ENCODE results near the gene F10. TPM values are rescaled to one million over a fixed set of nuclear protein-coding genes. Genes with fewer than 3 reads are reported as not detected.

F10 gene
- total and polyA plus RNA-seq, 2 of the 13 experiments (the other 11 are each of a cell fraction or from before 2014, with no cell fraction given) = 58.4 to 237 TPM

- Histone ChIP-seq H3K79me2 (ENCODE audit: insufficient read depth, low read length) (peaks cover 2% of the 10 kb centered on the region), H3K4me2 (ENCODE audit: low read depth, low read length) (no peak overlapping the region), H3K27me3 (ENCODE audit: control insufficient read depth in 1 of 2, insufficient read depth in 2 of 2, low read length in 2 of 2) (no peaks in the 10 kb centered on the region), H3K9me3 (ENCODE audit: low read length) (no peaks in the 10 kb centered on the region), H3K27ac (ENCODE audit: extremely low read length, insufficient read depth, low read length) (no peak overlapping the region), H3K9ac (ENCODE audit: insufficient read depth, low read depth, low read length) (no peak overlapping the region), H2AFZ (ENCODE audit: low read length) (no peak overlapping the region), H3K36me3 (replicated peaks in 1 of 2; ENCODE audit: control insufficient read depth in 1 of 2, insufficient read depth in 2 of 2, low read length in 2 of 2) (peaks cover 2 to 22% of the 10 kb centered on the region in 2 experiments; a peak in 4 of 5 replicates), H3K4me3 (replicated peaks in 1 of 3; ENCODE audit: insufficient read depth in 1 of 3, low read depth in 2 of 3, low read length in 3 of 3) (no peak overlapping the region), H4K20me1 (ENCODE audit: insufficient read depth, low read length) (no peaks in the 10 kb centered on the region; the same call in none of the 2 replicates), H3K4me1 (ENCODE audit: insufficient read depth, low read length) (peaks cover 21% of the 10 kb centered on the region; the same call in 1 of the 2 replicates)
- TF ChIP-seq TRIM24 (CRISPR knock-in tag; IDR thresholded peaks at IDR 0.05) (no peak), HNF1A (IDR thresholded peaks at IDR 0.05; ENCODE audit: low read depth) (no peak), HNF1A (CRISPR knock-in tag; IDR thresholded peaks at IDR 0.05; ENCODE audit: borderline replicate concordance) (no peak), RBFOX2 (IDR thresholded peaks at IDR 0.05; ENCODE audit: low read depth, low read length) (peak; percentile 68), ZNF687 (CRISPR knock-in tag; IDR thresholded peaks at IDR 0.05) (peak; percentile 15; the same call in 1 of the 2 replicates), LCORL (IDR thresholded peaks at IDR 0.05) (no peak), LCORL (CRISPR knock-in tag; IDR thresholded peaks at IDR 0.05) (0 out of 2 replicates have a peak, but pooled peaks have one; percentile 22), AGO2 (optimal IDR thresholded peaks at IDR 0.05; ENCODE audit: low read depth, low read length) (peak; percentile 66)
- in situ Hi-C loops (cut with HindIII; ENCODE audit: extremely low pct_ligation_motif_present, low pct_unique_long_range_greater_than_20kb) (no loop called here), intact Hi-C loops (cut with micrococcal nuclease; ENCODE audit: unreplicated experiment) (no loop called here)
- FAIRE-seq = no peak
- no TSS peak for BruUV-seq (replicated peaks)
- 97% methylated on average over 41 of the region's 60 CpGs for WGBS (ENCODE audit: low lambda C conversion rate)
- CTCF ChIA-PET (ENCODE audit: low intra/inter-chr PET ratio, low total read pairs) = no interaction called here
- no peak for ATAC-seq
- DNase-seq (ENCODE audit: low spot score) = no peak
- POLR2A ChIA-PET = no interaction called here
These were observed 7.5 kb downstream of the F10 start for GRCh38 chr13:113129921-113130750.
